Neural cell (in vitro differentiated cells): Measurements from ENCODE around the gene MMP24OS. TPM values are rescaled to one million over a fixed set of nuclear protein-coding genes. Genes with fewer than 3 reads are reported as not detected.

Source experiments
- H2AFZ ChIP-seq: fragments of 200-600, 300-800 bp; sonication (generic), shearing (Covaris generic); 2 replicates; pipeline ENCODE4 v1.6.0; 2014; ENCODE audit warnings: low read depth, mild to moderate bottlenecking, antibody characterized with exemption, low read length, moderate library complexity
- H3F3A ChIP-seq: fragments of 200-600 bp; shearing (Covaris generic); 2 replicates; pipeline ENCODE4 v1.6.1; 2016; ENCODE audit warnings: mild to moderate bottlenecking, moderate library complexity, mixed read lengths, antibody characterized with exemption, low read length; ENCODE audit not compliant: insufficient read depth, poor library complexity, severe bottlenecking
- H3K27ac ChIP-seq: fragments of 200-600, 300-800 bp; sonication (generic), shearing (Covaris generic); 2 replicates; pipeline ENCODE4 v1.5.1; 2014; ENCODE audit warnings: mild to moderate bottlenecking, low read length, moderate library complexity
- H3K27me3 ChIP-seq: fragments of 300-800, 200-600 bp; sonication (generic), shearing (Covaris generic); 2 replicates; pipeline ENCODE4 v1.6.0; 2014; ENCODE audit warnings: mild to moderate bottlenecking, low read depth, low read length, moderate library complexity; ENCODE audit not compliant: insufficient read depth
- H3K36me3 ChIP-seq: fragments of 300-800, 200-600 bp; sonication (generic), shearing (Covaris generic); 2 replicates; pipeline ENCODE4 v1.5.1; 2014; ENCODE audit warnings: mild to moderate bottlenecking, antibody characterized with exemption, low read length, moderate library complexity; ENCODE audit not compliant: insufficient read depth
- H3K4me2 ChIP-seq: fragments of 300-800, 200-600 bp; sonication (generic), shearing (Covaris generic); 2 replicates; pipeline ENCODE4 v1.6.0; 2014; ENCODE audit warnings: mild to moderate bottlenecking, low read length
- H3K4me3 ChIP-seq: fragments of 300-800, 200-600 bp; sonication (generic), shearing (Covaris generic); 2 replicates; pipeline ENCODE4 v1.5.1; 2014; ENCODE audit warnings: mild to moderate bottlenecking, low read length, moderate library complexity
- H3K79me2 ChIP-seq: fragments of 200-600 bp; shearing (Covaris generic); replicated peaks from 2 replicates; pipeline ENCODE4 v1.6.0; 2014; ENCODE audit warnings: mild to moderate bottlenecking, low read length, moderate library complexity; ENCODE audit not compliant: insufficient read depth
- H3K9ac ChIP-seq: fragments of 300-800, 200-600 bp; sonication (generic), shearing (Covaris generic); 2 replicates; pipeline ENCODE4 v1.6.1; 2016; ENCODE audit warnings: mild to moderate bottlenecking, low read length, mixed read lengths
- H3K9me2 ChIP-seq: fragments of 200-600 bp; shearing (Covaris generic); 2 replicates; pipeline ENCODE4 v1.6.1; 2016; ENCODE audit warnings: mild to moderate bottlenecking, low read length, mixed read lengths; ENCODE audit not compliant: insufficient read depth
- H3K9me3 ChIP-seq: fragments of 200-600, 300-800 bp; sonication (generic), shearing (Covaris generic); 2 replicates; pipeline ENCODE4 v1.6.1; 2016; ENCODE audit warnings: mild to moderate bottlenecking, mixed run types, low read length, moderate library complexity, mixed read lengths
- H4K20me1 ChIP-seq: fragments of 200-600 bp; shearing (Covaris generic); 2 replicates; pipeline ENCODE4 v1.6.1; 2016; ENCODE audit warnings: mild to moderate bottlenecking, mixed run types; ENCODE audit not compliant: insufficient read depth
- EP300 ChIP-seq: fragments of 450-650 bp; conservative IDR thresholded peaks from 2 replicates; pipeline ENCODE4 v1.6.1; 2014; ENCODE audit warnings: antibody characterized with exemption, mild to moderate bottlenecking, moderate library complexity; ENCODE audit not compliant: poor library complexity, severe bottlenecking
- EZH2 ChIP-seq: fragments of 200-600, 300-800 bp; shearing (Covaris generic), sonication (generic); IDR thresholded peaks from 2 replicates; pipeline ENCODE4 v1.6.1; 2014; ENCODE audit warnings: antibody characterized with exemption, low read length, borderline replicate concordance, mild to moderate bottlenecking; ENCODE audit not compliant: insufficient read depth, poor library complexity, severe bottlenecking
- MXI1 ChIP-seq: fragments of 450-650 bp; conservative IDR thresholded peaks from 2 replicates; pipeline ENCODE4 v1.6.1; 2014; ENCODE audit warnings: antibody characterized with exemption, mild to moderate bottlenecking; ENCODE audit not compliant: poor library complexity, severe bottlenecking
- POLR2AphosphoS5 ChIP-seq: IDR thresholded peaks from 2 replicates; pipeline ENCODE4 v1.6.1; 2012
- RAD21 ChIP-seq: fragments of 450-650 bp; conservative IDR thresholded peaks from 2 replicates; pipeline ENCODE4 v1.6.1; 2014; ENCODE audit warnings: antibody characterized with exemption, mild to moderate bottlenecking, moderate library complexity
- SMC3 ChIP-seq: fragments of 450-650 bp; conservative IDR thresholded peaks from 2 replicates; pipeline ENCODE4 v1.6.1; 2014; ENCODE audit warnings: antibody characterized with exemption, mild to moderate bottlenecking, moderate library complexity; ENCODE audit not compliant: poor library complexity
- TAF1 ChIP-seq: IDR thresholded peaks from 2 replicates; pipeline ENCODE4 v1.6.1; 2012; ENCODE audit warnings: low read depth
- polyA plus RNA-seq: library from polyadenylated mRNA; depleted of rRNA; stranded (reverse); fragments of >200 nt; gene quantifications from 2 replicates; pipeline ENCODE4 v1.2.3, GENCODE V29; 2014
- TF ChIP-seq, protein P1 (sequence below): fragments of 450-650 bp; IDR thresholded peaks from 2 replicates; pipeline ENCODE4 v1.5.1; 2014; ENCODE audit warnings: antibody characterized with exemption, mild to moderate bottlenecking, moderate library complexity; ENCODE audit not compliant: poor library complexity, severe bottlenecking
- TF ChIP-seq, protein P2 (sequence below): IDR thresholded peaks from 2 replicates; pipeline ENCODE4 v1.6.1; 2012; ENCODE audit warnings: borderline replicate concordance

MMP24OS gene
- polyA plus RNA-seq, 1 donor from 2014 or later: 7.7 TPM

DNA sequence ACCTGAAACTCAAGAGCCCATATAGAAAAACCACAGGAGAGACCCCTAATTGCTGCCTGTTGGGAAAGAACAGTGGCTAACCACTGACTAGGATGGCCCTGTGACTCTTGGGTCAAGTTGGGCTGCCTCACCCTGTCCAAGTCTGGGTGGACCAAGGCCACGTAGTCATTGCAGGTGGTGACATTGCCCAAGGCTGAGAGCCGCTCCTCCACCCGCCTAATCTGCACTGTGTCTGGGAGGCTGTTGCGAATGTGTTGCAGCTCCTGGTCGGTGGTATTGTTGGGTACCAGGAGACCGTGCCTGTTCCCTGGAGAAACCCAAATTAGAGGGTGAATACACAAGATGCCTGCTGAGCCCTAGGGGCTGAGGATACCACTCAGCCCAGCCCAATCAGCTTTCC is 2.6 kb upstream of the MMP24OS start:
- no peaks in the 10 kb centered on the region for H3K9me3 ChIP-seq
- H3K9me2 ChIP-seq: no peaks in the 10 kb centered on the region
- no peak overlapping the region for H3K27ac ChIP-seq
- no peak overlapping the region for H3K9ac ChIP-seq
- H3K79me2 ChIP-seq: peaks cover 20% of the 10 kb centered on the region
- no peaks in the 10 kb centered on the region for H3F3A ChIP-seq
- no peaks in the 10 kb centered on the region for H4K20me1 ChIP-seq
- no peak overlapping the region for H3K4me2 ChIP-seq
- no peak overlapping the region for H3K4me3 ChIP-seq
- H3K27me3 ChIP-seq: no peaks in the 10 kb centered on the region
- H2AFZ ChIP-seq: no peak overlapping the region
- H3K36me3 ChIP-seq: no peaks in the 10 kb centered on the region
- TF ChIP-seq, protein P1, sequence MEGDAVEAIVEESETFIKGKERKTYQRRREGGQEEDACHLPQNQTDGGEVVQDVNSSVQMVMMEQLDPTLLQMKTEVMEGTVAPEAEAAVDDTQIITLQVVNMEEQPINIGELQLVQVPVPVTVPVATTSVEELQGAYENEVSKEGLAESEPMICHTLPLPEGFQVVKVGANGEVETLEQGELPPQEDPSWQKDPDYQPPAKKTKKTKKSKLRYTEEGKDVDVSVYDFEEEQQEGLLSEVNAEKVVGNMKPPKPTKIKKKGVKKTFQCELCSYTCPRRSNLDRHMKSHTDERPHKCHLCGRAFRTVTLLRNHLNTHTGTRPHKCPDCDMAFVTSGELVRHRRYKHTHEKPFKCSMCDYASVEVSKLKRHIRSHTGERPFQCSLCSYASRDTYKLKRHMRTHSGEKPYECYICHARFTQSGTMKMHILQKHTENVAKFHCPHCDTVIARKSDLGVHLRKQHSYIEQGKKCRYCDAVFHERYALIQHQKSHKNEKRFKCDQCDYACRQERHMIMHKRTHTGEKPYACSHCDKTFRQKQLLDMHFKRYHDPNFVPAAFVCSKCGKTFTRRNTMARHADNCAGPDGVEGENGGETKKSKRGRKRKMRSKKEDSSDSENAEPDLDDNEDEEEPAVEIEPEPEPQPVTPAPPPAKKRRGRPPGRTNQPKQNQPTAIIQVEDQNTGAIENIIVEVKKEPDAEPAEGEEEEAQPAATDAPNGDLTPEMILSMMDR: no peak
- TF ChIP-seq SMC3: no peak
- TF ChIP-seq MXI1: no peak
- no peak for TF ChIP-seq RAD21
- TF ChIP-seq, protein P2, sequence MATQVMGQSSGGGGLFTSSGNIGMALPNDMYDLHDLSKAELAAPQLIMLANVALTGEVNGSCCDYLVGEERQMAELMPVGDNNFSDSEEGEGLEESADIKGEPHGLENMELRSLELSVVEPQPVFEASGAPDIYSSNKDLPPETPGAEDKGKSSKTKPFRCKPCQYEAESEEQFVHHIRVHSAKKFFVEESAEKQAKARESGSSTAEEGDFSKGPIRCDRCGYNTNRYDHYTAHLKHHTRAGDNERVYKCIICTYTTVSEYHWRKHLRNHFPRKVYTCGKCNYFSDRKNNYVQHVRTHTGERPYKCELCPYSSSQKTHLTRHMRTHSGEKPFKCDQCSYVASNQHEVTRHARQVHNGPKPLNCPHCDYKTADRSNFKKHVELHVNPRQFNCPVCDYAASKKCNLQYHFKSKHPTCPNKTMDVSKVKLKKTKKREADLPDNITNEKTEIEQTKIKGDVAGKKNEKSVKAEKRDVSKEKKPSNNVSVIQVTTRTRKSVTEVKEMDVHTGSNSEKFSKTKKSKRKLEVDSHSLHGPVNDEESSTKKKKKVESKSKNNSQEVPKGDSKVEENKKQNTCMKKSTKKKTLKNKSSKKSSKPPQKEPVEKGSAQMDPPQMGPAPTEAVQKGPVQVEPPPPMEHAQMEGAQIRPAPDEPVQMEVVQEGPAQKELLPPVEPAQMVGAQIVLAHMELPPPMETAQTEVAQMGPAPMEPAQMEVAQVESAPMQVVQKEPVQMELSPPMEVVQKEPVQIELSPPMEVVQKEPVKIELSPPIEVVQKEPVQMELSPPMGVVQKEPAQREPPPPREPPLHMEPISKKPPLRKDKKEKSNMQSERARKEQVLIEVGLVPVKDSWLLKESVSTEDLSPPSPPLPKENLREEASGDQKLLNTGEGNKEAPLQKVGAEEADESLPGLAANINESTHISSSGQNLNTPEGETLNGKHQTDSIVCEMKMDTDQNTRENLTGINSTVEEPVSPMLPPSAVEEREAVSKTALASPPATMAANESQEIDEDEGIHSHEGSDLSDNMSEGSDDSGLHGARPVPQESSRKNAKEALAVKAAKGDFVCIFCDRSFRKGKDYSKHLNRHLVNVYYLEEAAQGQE: no peak
- TF ChIP-seq TAF1: no peak
- no peak for TF ChIP-seq EP300
- no peak for TF ChIP-seq POLR2AphosphoS5
- no peak for TF ChIP-seq EZH2

DNA sequence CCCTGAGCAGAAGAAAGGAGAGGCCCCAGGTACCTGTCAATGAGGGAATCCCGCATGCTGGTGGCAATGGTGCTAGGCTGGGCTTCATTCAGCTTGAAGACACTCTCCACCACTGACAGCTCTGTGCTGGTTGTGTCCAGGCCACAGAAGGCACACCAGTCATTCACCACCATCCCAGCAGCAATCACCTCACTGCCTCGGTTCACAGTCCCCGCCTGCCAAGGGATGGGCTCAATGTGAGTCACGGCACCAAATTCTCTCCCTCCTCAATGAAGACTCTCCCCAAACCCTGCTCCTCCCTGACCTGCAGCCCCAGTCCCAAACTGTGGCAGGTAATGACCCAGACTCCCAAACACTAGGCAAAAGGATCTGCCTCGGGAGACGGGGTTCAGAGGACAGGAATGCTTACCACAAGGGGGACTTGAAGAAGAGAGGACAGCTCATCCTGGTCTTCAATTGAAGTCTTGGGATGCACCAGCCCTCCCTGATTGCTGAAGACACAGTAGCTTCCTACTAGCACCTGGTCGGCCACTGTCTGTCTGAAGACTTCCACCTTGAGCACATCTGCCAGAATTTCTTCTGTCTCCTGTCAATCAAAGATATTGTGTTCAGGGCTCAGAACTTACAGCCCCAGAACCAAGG is 1.7 kb upstream of the MMP24OS start:
- H3K4me2 ChIP-seq: no peak overlapping the region
- no peak overlapping the region for H2AFZ ChIP-seq
- no peak overlapping the region for H3K27ac ChIP-seq
- H3F3A ChIP-seq: no peaks in the 10 kb centered on the region
- TF ChIP-seq EP300 (no peak), POLR2AphosphoS5 (no peak), TAF1 (no peak), EZH2 (no peak), RAD21 (no peak), SMC3 (no peak), MXI1 (no peak)
- TF ChIP-seq, protein P2: no peak
- TF ChIP-seq, protein P1: no peak
- H4K20me1 ChIP-seq: no peaks in the 10 kb centered on the region
- no peak overlapping the region for H3K4me3 ChIP-seq
- H3K79me2 ChIP-seq: peaks cover 20% of the 10 kb centered on the region
- H3K27me3 ChIP-seq: no peaks in the 10 kb centered on the region
- no peaks in the 10 kb centered on the region for H3K9me2 ChIP-seq
- H3K36me3 ChIP-seq: no peaks in the 10 kb centered on the region
- H3K9me3 ChIP-seq: no peaks in the 10 kb centered on the region
- H3K9ac ChIP-seq: no peak overlapping the region
